ENCODE measurements around the gene GOLGA3.

Gene GOLGA3

GRCh38 chr12:132719141-132719953 lies 109.3 kb downstream of the GOLGA3 start:
- TF ChIP-seq CTCF (conservative IDR thresholded peaks at IDR 0.05; ENCODE audit: low read depth, low read length): no peak
- DNase-seq (ENCODE audit: low read depth): no peak

More at GRCh38 chr12:132719141-132719953, 109.3 kb downstream of the GOLGA3 start:
- no peak overlapping the region for H3K4me3 ChIP-seq (ENCODE audit: low read depth, low read length)

All from choroid plexus epithelial cell (primary cell).